IMR-90 (cell line): Measurements from ENCODE around the gene UBALD1. TPM values are rescaled to one million over a fixed set of nuclear protein-coding genes. Genes with fewer than 3 reads are reported as not detected.

ENCODE experiments used
- ATAC-seq: fragments of 200-7000 bp; cut with Tn5 transposase; 2 replicates; pipeline ENCODE4 v1.9.1; 2020; ENCODE audit warnings: low read depth, mild to moderate bottlenecking, moderate library complexity
- BruUV-seq: library from RNA; stranded (reverse); fragments of 400-500 nt; replicated peaks from 2 replicates; lab custom pipeline; 2021; lab: Mats Ljungman, UMichigan
- CTCF ChIA-PET: fragments of 300-600 bp; formaldehyde crosslinking; extraction: SDS; loops from one replicate; lab custom pipeline; 2021; ENCODE audit warnings: antibody characterized with exemption; lab: Yijun Ruan, JAX
- POLR2A ChIA-PET: fragments of 300-600 bp; sonication (Branson Sonifier 250); formaldehyde crosslinking; loops from one replicate; lab custom pipeline; 2022; ENCODE audit warnings: antibody characterized with exemption; ENCODE audit not compliant: unreplicated experiment; lab: Charles Lee
- DNase-seq: peaks from one replicate; pipeline ENCODE4 v3.0.0; 2013
- H2AFZ ChIP-seq: replicated peaks from 2 replicates; pipeline ENCODE3; 2013; ENCODE audit warnings: low read length, mild to moderate bottlenecking; ENCODE audit not compliant: poor library complexity
- H2AK5ac ChIP-seq: 2 replicates; pipeline ENCODE4 v1.6.1; 2013; ENCODE audit warnings: low read depth, low read length, inconsistent platforms
- H2AK9ac ChIP-seq: replicated peaks from 2 replicates; pipeline ENCODE3; 2013; ENCODE audit warnings: mild to moderate bottlenecking, low read depth, low read length, moderate library complexity; ENCODE audit not compliant: poor library complexity
- H2BK120ac ChIP-seq: 2 replicates; pipeline ENCODE4 v1.6.1; 2013; ENCODE audit warnings: low read depth, low read length, inconsistent platforms
- H2BK15ac ChIP-seq: 3 replicates; pipeline ENCODE4 v1.6.1; 2013; ENCODE audit warnings: low read depth, low read length, inconsistent platforms
- H2BK20ac ChIP-seq: 2 replicates; pipeline ENCODE4 v1.6.1; 2013; ENCODE audit warnings: low read depth, mild to moderate bottlenecking, inconsistent platforms, low read length, moderate library complexity
- H2BK5ac ChIP-seq: 2 replicates; pipeline ENCODE4 v1.6.1; 2013; ENCODE audit warnings: mild to moderate bottlenecking, low read depth, low read length, inconsistent platforms; ENCODE audit not compliant: poor library complexity, severe bottlenecking
- H3K14ac ChIP-seq: replicated peaks from 2 replicates; pipeline ENCODE4 v1.6.1; 2013; ENCODE audit warnings: low read depth, low read length, inconsistent platforms
- H3K18ac ChIP-seq: 2 replicates; pipeline ENCODE4 v1.6.1; 2013; ENCODE audit warnings: low read depth, low read length, control low read depth
- H3K23ac ChIP-seq: 2 replicates; pipeline ENCODE4 v1.6.1; 2013; ENCODE audit warnings: low read depth, low read length, inconsistent platforms
- H3K27ac ChIP-seq: 2 replicates; pipeline ENCODE4 v1.5.1; 2013; ENCODE audit warnings: mild to moderate bottlenecking, control low read depth, low read length; ENCODE audit not compliant: insufficient read depth
- H3K27me3 ChIP-seq: 2 replicates; pipeline ENCODE4 v1.6.1; 2013; ENCODE audit warnings: low read length; ENCODE audit not compliant: control insufficient read depth, insufficient read depth
- H3K36me3 ChIP-seq: 2 replicates; pipeline ENCODE4 v1.6.1; 2013; ENCODE audit warnings: low read length, mixed read lengths; ENCODE audit not compliant: control insufficient read depth, insufficient read depth
- H3K4ac ChIP-seq: 2 replicates; pipeline ENCODE4 v1.6.1; 2013; ENCODE audit warnings: low read depth, low read length, inconsistent platforms
- H3K4me1 ChIP-seq: 2 replicates; pipeline ENCODE4 v1.6.1; 2013; ENCODE audit warnings: low read length, mixed read lengths; ENCODE audit not compliant: control insufficient read depth, insufficient read depth
- H3K4me2 ChIP-seq: 2 replicates; pipeline ENCODE4 v1.6.1; 2013; ENCODE audit warnings: low read depth, mild to moderate bottlenecking, control low read depth, low read length, moderate library complexity
- H3K4me3 ChIP-seq: 2 replicates; pipeline ENCODE4 v1.5.1; 2013; ENCODE audit warnings: low read depth, mild to moderate bottlenecking, control low read depth, low read length, moderate library complexity; ENCODE audit not compliant: insufficient read depth
- H3K56ac ChIP-seq: 2 replicates; pipeline ENCODE4 v1.6.1; 2013; ENCODE audit warnings: low read length, inconsistent platforms; ENCODE audit not compliant: insufficient read depth; ENCODE audit errors: extremely low read depth
- H3K79me1 ChIP-seq, 2 experiments: 2 replicates each; pipeline ENCODE4 v1.6.1; 2013; ENCODE audit warnings: low read length in 2 of 2, inconsistent platforms in 1 of 2, low read depth in 1 of 2
- H3K9ac ChIP-seq: 2 replicates; pipeline ENCODE4 v1.6.1; 2013; ENCODE audit warnings: low read depth, low read length, control low read depth
- H3K9me1 ChIP-seq: 2 replicates; pipeline ENCODE4 v1.6.1; 2013; ENCODE audit warnings: low read length, inconsistent platforms; ENCODE audit not compliant: insufficient read depth
- H3K9me3 ChIP-seq: 2 replicates; pipeline ENCODE4 v1.6.1; 2013; ENCODE audit warnings: low read length; ENCODE audit not compliant: control insufficient read depth, insufficient read depth
- H4K20me1 ChIP-seq: 2 replicates; pipeline ENCODE4 v1.6.1; 2013; ENCODE audit warnings: low read length, inconsistent platforms; ENCODE audit not compliant: insufficient read depth
- H4K5ac ChIP-seq: 2 replicates; pipeline ENCODE4 v1.6.1; 2013; ENCODE audit warnings: mild to moderate bottlenecking, low read depth, low read length, control low read depth
- H4K8ac ChIP-seq, 2 experiments: 2 replicates each; pipeline ENCODE4 v1.6.1; 2013; ENCODE audit warnings: low read depth in 2 of 2, low read length in 2 of 2, control low read depth in 1 of 2, inconsistent platforms in 1 of 2
- H4K91ac ChIP-seq: 2 replicates; pipeline ENCODE4 v1.6.1; 2013; ENCODE audit warnings: low read depth, low read length, inconsistent platforms; ENCODE audit not compliant: insufficient read depth
- CHD1 ChIP-seq: IDR thresholded peaks from 2 replicates; pipeline ENCODE4 v1.6.1; 2012; ENCODE audit warnings: low read depth, low read length, improper control_type of control experiment
- FOS ChIP-seq: fragments of 150-350 bp; IDR thresholded peaks from 2 replicates; pipeline ENCODE4 v1.6.1; 2016; ENCODE audit warnings: low read depth, low read length
- MXI1 ChIP-seq: IDR thresholded peaks from 2 replicates; pipeline ENCODE4 v1.6.1; 2012; ENCODE audit warnings: low read depth, mild to moderate bottlenecking, low read length, moderate library complexity, borderline replicate concordance
- WGBS, 2 experiments: methylation state at CpG; one replicate each; pipeline versions ENCODE4 v1.1.5 to v1.1.7; 2013; ENCODE audit warnings: missing lambda C conversion rate in 2 of 2; ENCODE audit not compliant: insufficient read length in 1 of 2; ENCODE audit errors: extremely low coverage in 2 of 2; 5-methylcytosine and 5-hydroxymethylcytosine counted together
- dilution Hi-C: fragments of 300-500 bp; cut with HindIII; formaldehyde crosslinking; loops from one replicate; pipeline ENCODE4 v1.14.3; 2018; ENCODE audit warnings: low sequenced_read_pairs; ENCODE audit not compliant: unreplicated experiment
- in situ Hi-C: fragments of 300-500 bp; cut with MboI; formaldehyde crosslinking; loops from 3 replicates; pipeline ENCODE4 v1.14.3; 2019; ENCODE audit warnings: low sequenced_read_pairs, inconsistent platforms, mixed read lengths
- intact Hi-C: fragments of 100-400 bp; cut with micrococcal nuclease; formaldehyde crosslinking; loops from 2 replicates; pipeline ENCODE4 v1.10.0; 2022
- polyA plus RNA-seq, 3 experiments: library from polyadenylated mRNA; depleted of rRNA; stranded (reverse); fragments of >200 nt; gene quantifications; 2 replicates each; pipeline ENCODE4 v1.2.3, GENCODE V29; 2012; ENCODE audit warnings: low replicate concordance in 1 of 3
- total RNA-seq: library from RNA; depleted of rRNA; stranded (reverse); fragments of >200 nt; gene quantifications from 2 replicates; pipeline ENCODE4 v1.2.3, GENCODE V29; 2012

UBALD1 gene
- total and polyA plus RNA-seq, 2 of the 4 experiments (the other 2 are of a cell fraction): 1.3 to 14.5 TPM

- intact Hi-C loops (no loop called here), dilution Hi-C loops (no loop called here), in situ Hi-C loops (no loop called here)
- ATAC-seq: no peak
- Histone ChIP-seq H2AK5ac (no peak overlapping the region), H3K9me3 (no peaks in the 10 kb centered on the region), H2AFZ (peak overlapping the region; percentile 3), H3K56ac (no peak overlapping the region), H3K4me2 (no peak overlapping the region), H4K8ac (no peak overlapping the region), H3K9ac (no peak overlapping the region), H3K79me1 (peaks cover 22 to 77% of the 10 kb centered on the region in 2 experiments), H4K20me1 (peaks cover 87% of the 10 kb centered on the region), H3K27ac (no peak overlapping the region), H3K18ac (no peak overlapping the region), H3K23ac (no peak overlapping the region), H4K91ac (no peak overlapping the region), H3K27me3 (no peaks in the 10 kb centered on the region), H3K36me3 (peaks cover 11% of the 10 kb centered on the region; the same call in 1 of the 2 replicates), H2BK5ac (no peak overlapping the region), H2BK20ac (no peak overlapping the region), H3K4ac (no peak overlapping the region), H3K4me3 (no peak overlapping the region), H3K14ac (no peak overlapping the region), H2AK9ac (no peak overlapping the region), H4K5ac (no peak overlapping the region), H2BK15ac (no peak overlapping the region), H2BK120ac (no peak overlapping the region), H3K4me1 (peaks cover 2% of the 10 kb centered on the region; the same call in 1 of the 2 replicates), H3K9me1 (peaks cover 23% of the 10 kb centered on the region)
- WGBS, 2 experiments: 83% methylated on average over 1 of the region's 5 CpGs; no CpG with 5 or more reads in 1 of the 2 experiments
- ChIA-PET CTCF (interaction anchor here (0.7 kb wide), 1 partner anchor 17 kb away, joined by 5 read pairs; the partner anchor contains the start of gene MGRN1), POLR2A (no interaction called here)
- TF ChIP-seq MXI1 (no peak), CHD1 (no peak), FOS (no peak)
- no peak for DNase-seq
- no TSS peak for BruUV-seq
These were observed 26.6 kb upstream of the UBALD1 start for GRCh38 chr16:4641306-4641687.
